Transverse colon (tissue), 4 donors: ENCODE data around the gene FUZ. TPM values are rescaled to one million over a fixed set of nuclear protein-coding genes. Genes with fewer than 3 reads are reported as not detected.

Source experiments
- DNase-seq: peaks from one replicate; pipeline ENCODE4 v3.0.0-alpha.2; 2019
- H3K27ac ChIP-seq, 4 donors: fragments of 200-600 bp; sonication (generic); 2 replicates each; pipeline ENCODE4 v1.5.1; 2016 to 2018; ENCODE audit warnings: inconsistent platforms in 4 of 4
- H3K27me3 ChIP-seq: fragments of 200-600 bp; sonication (generic); 2 replicates; pipeline ENCODE4 v1.5.1; 2017; ENCODE audit warnings: inconsistent platforms
- H3K36me3 ChIP-seq, 4 donors: fragments of 200-600 bp; sonication (generic); 2 replicates each; pipeline ENCODE4 v1.5.1; 2017 to 2019; ENCODE audit warnings: inconsistent platforms in 4 of 4
- H3K4me1 ChIP-seq, 4 donors: fragments of 200-600 bp; sonication (generic); 2 replicates each; pipeline ENCODE4 v1.5.1; 2017 to 2020; ENCODE audit warnings: inconsistent platforms in 4 of 4
- H3K4me3 ChIP-seq, 4 donors: fragments of 200-600 bp; sonication (generic); 1 replicate in 1 of 4; 2 replicates in 3 of 4; pipeline versions ENCODE4 v1.5.1 to v1.6.1; 2017 to 2019; ENCODE audit warnings: inconsistent platforms in 4 of 4
- H3K9me3 ChIP-seq, 2 donors: fragments of 200-600 bp; sonication (generic); 2 replicates each; pipeline ENCODE4 v1.5.1; 2017 to 2019; ENCODE audit warnings: inconsistent platforms in 2 of 2
- EP300 ChIP-seq: sonication (generic); formaldehyde crosslinking; IDR thresholded peaks from one replicate; pipeline ENCODE4 v1.6.1; 2017; ENCODE audit warnings: antibody characterized with exemption, low read depth
- POLR2A ChIP-seq: fragments of 450-650 bp; IDR thresholded peaks from one replicate; pipeline ENCODE4 v1.6.1; 2016; ENCODE audit warnings: antibody characterized with exemption, mild to moderate bottlenecking, moderate library complexity
- POLR2AphosphoS5 ChIP-seq, 3 donors: sonication (generic); formaldehyde crosslinking; IDR thresholded peaks; one replicate each; pipeline ENCODE4 v1.6.1; 2016; ENCODE audit warnings: antibody characterized with exemption in 3 of 3
- WGBS, 2 donors: methylation state at CpG; one replicate each; pipeline ENCODE4 v1.1.5; 2018; ENCODE audit warnings: low coverage in 1 of 2; 5-methylcytosine and 5-hydroxymethylcytosine counted together
- in situ Hi-C, 4 donors: fragments of 200-750 bp; cut with MboI; loops; one replicate each; pipeline versions ENCODE4 v1.15.0 to v1.15.1; 2017; ENCODE audit warnings: low sequenced_read_pairs in 3 of 4, low pct_ligation_motif_present in 1 of 4, low pct_unique_long_range_greater_than_20kb in 1 of 4
- intact Hi-C: fragments of 100-400 bp; cut with DNase I; formaldehyde crosslinking; loops from one replicate; pipeline ENCODE4 v1.15.1; 2023; ENCODE audit warnings: low total_unique reads
- total RNA-seq, 4 donors: library from RNA; depleted of rRNA; stranded (reverse); fragments of >200 nt; gene quantifications; one replicate each; pipeline ENCODE4 v1.1.0, GENCODE V29; 2016
- TF ChIP-seq, protein P1 (sequence below), 5 experiments: fragments of 200-600 bp in 3 of 5; fragments of 450-650 bp in 2 of 5; sonication (generic) in 3 of 5; IDR thresholded peaks; 1 replicate in 2 of 5; 2 replicates in 3 of 5; pipeline ENCODE4 v1.5.1; 2016 to 2017; ENCODE audit warnings: antibody characterized with exemption in 5 of 5, inconsistent platforms in 3 of 5, mild to moderate bottlenecking in 2 of 5, moderate library complexity in 1 of 5

Gene FUZ
- total RNA-seq, 4 donors from 2014 or later: 10.2 to 20.1 (median 13.1) TPM

DNA sequence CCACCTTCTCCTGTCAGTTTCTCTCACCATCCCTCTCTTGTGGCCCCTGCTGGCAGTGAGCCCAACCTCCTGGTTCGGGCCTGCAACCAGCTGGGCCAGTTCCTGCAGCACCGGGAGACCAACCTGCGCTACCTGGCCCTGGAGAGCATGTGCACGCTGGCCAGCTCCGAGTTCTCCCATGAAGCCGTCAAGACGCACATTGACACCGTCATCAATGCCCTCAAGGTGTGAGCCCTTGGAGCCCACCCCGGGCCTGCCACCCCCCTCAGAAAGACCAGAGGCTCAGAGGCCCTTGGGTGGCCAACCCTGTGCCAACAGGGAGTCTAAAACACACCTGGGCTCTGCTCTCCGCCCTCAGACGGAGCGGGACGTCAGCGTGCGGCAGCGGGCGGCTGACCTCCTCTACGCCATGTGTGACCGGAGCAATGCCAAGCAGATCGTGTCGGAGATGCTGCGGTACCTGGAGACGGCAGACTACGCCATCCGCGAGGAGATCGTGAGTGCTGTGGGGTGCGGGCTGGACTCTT lies 13.8 kb downstream of the FUZ start:
- no peak overlapping the region for H3K27ac ChIP-seq
- peaks cover 0 to 11% (median 4%) of the 10 kb centered on the region in 4 donors for H3K4me1 ChIP-seq
- H3K9me3 ChIP-seq: no peaks in the 10 kb centered on the region
- H3K27me3 ChIP-seq: no peaks in the 10 kb centered on the region
- no peak overlapping the region for H3K4me3 ChIP-seq
- in situ Hi-C loops (no loop called here), intact Hi-C loops (no loop called here)
- TF ChIP-seq EP300: no peak
- TF ChIP-seq POLR2AphosphoS5 (IDR thresholded peaks at IDR 0.05): no peak
- TF ChIP-seq, protein P1, sequence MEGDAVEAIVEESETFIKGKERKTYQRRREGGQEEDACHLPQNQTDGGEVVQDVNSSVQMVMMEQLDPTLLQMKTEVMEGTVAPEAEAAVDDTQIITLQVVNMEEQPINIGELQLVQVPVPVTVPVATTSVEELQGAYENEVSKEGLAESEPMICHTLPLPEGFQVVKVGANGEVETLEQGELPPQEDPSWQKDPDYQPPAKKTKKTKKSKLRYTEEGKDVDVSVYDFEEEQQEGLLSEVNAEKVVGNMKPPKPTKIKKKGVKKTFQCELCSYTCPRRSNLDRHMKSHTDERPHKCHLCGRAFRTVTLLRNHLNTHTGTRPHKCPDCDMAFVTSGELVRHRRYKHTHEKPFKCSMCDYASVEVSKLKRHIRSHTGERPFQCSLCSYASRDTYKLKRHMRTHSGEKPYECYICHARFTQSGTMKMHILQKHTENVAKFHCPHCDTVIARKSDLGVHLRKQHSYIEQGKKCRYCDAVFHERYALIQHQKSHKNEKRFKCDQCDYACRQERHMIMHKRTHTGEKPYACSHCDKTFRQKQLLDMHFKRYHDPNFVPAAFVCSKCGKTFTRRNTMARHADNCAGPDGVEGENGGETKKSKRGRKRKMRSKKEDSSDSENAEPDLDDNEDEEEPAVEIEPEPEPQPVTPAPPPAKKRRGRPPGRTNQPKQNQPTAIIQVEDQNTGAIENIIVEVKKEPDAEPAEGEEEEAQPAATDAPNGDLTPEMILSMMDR (IDR thresholded peaks at IDR 0.05): no peak
- TF ChIP-seq POLR2A: no peak
- 95% methylated on average over 26 of the region's 28 CpGs; no CpG with 5 or more reads in 1 of the 2 donors for WGBS, 2 donors
- H3K36me3 ChIP-seq: peaks cover 0 to 48% (median 22%) of the 10 kb centered on the region in 4 donors
- DNase-seq: no peak

DNA sequence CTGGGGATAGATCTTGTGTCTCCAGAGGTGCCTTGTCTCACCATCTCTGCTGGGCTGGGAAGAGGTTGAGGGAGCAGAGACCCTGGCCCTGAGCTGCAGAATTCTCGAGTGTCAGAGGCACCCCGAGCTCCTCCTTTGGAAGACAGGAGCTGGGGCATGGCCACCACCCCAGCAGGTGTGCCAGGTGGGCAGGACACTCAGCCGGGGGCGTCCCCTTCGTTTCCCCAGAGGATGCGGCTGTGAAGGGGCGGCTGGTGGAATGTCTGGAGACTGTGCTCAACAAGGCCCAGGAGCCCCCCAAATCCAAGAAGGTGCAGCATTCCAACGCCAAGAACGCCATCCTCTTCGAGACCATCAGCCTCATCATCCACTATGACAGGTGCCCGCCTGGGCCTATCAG lies 14.5 kb downstream of the FUZ start:
- H3K4me1 ChIP-seq: peaks cover 0 to 11% (median 4%) of the 10 kb centered on the region in 4 donors
- no peak overlapping the region for H3K27ac ChIP-seq
- no peak overlapping the region for H3K4me3 ChIP-seq
- no peaks in the 10 kb centered on the region for H3K9me3 ChIP-seq
- 91% methylated on average over 11 of the region's 11 CpGs; no CpG with 5 or more reads in 1 of the 2 donors for WGBS, 2 donors
- TF ChIP-seq POLR2A (no peak), EP300 (no peak), POLR2AphosphoS5 (IDR thresholded peaks at IDR 0.05) (no peak)
- TF ChIP-seq, protein P1 (IDR thresholded peaks at IDR 0.05): no peak
- H3K36me3 ChIP-seq: peaks cover 0 to 54% (median 24%) of the 10 kb centered on the region in 4 donors
- in situ Hi-C loops: no loop called here
- H3K27me3 ChIP-seq: no peaks in the 10 kb centered on the region
- intact Hi-C loops: no loop called here
- no peak for DNase-seq

DNA sequence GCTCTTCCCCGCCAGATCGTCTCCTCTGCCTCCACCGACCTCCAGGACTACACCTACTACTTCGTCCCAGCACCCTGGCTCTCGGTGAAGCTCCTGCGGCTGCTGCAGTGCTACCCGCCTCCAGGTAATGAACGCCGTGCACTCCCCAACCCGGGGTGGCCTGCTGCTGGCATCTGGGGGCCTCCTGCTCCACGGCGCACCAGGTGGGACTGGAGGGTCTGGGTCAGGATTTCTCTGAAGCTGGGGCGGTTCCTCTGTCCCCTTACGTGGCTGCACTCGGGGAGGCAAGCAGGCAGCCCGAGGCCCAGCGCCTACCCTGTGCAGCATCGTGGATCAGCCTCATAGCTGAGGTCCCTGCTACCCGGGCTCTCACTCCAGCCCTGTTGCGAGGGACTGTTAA lies 17.5 kb downstream of the FUZ start:
- H3K4me3 ChIP-seq: no peak overlapping the region
- DNase-seq: no peak
- TF ChIP-seq POLR2AphosphoS5 (IDR thresholded peaks at IDR 0.05) (no peak), EP300 (no peak), POLR2A (no peak)
- TF ChIP-seq, protein P1 (IDR thresholded peaks at IDR 0.05): no peak
- H3K27me3 ChIP-seq: no peaks in the 10 kb centered on the region
- in situ Hi-C loops (no loop called here), intact Hi-C loops (no loop called here)
- H3K4me1 ChIP-seq: no peaks in the 10 kb centered on the region
- peaks cover 0 to 65% (median 28%) of the 10 kb centered on the region in 4 donors for H3K36me3 ChIP-seq
- WGBS, 2 donors: 98% methylated on average over 20 of the region's 20 CpGs; no CpG with 5 or more reads in 1 of the 2 donors
- no peaks in the 10 kb centered on the region for H3K9me3 ChIP-seq
- no peak overlapping the region for H3K27ac ChIP-seq

DNA sequence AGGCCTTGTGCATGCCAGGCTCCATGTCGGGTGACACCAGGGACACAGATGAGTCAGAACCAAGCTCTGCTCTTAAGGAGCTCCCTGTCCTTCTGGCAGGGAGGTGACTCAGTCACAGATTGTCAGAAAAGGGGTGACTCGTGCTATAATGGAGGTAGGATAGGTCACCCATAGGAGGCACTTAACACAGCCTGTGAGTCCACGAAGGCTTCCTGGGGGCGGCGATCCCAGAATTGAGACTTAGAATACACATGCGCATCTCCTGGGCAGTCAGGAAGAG lies 19.6 kb downstream of the FUZ start:
- 91% methylated on average over 6 of the region's 6 CpGs; no CpG with 5 or more reads in 1 of the 2 donors for WGBS, 2 donors
- DNase-seq: no peak
- in situ Hi-C loops (no loop called here), intact Hi-C loops (no loop called here)
- TF ChIP-seq, protein P1 (IDR thresholded peaks at IDR 0.05): no peak
- TF ChIP-seq EP300 (no peak), POLR2AphosphoS5 (IDR thresholded peaks at IDR 0.05) (no peak), POLR2A (no peak)
- no peaks in the 10 kb centered on the region for H3K4me1 ChIP-seq
- no peak overlapping the region for H3K4me3 ChIP-seq
- H3K27me3 ChIP-seq: no peaks in the 10 kb centered on the region
- no peaks in the 10 kb centered on the region for H3K9me3 ChIP-seq
- H3K27ac ChIP-seq: no peak overlapping the region
- H3K36me3 ChIP-seq: peaks cover 0 to 49% (median 19%) of the 10 kb centered on the region in 4 donors
